H1 (cell line): ENCODE measurements around the gene BCAS3. TPM values are rescaled to one million over a fixed set of nuclear protein-coding genes. Genes with fewer than 3 reads are reported as not detected.

ENCODE experiments used
- CTCF ChIA-PET: fragments of 300-600 bp; sonication (Branson Sonifier 250); formaldehyde crosslinking; loops from one replicate; lab custom pipeline; 2021; ENCODE audit not compliant: partially characterized antibody; lab: Charles Lee
- POLR2A ChIA-PET: fragments of 300-600 bp; sonication (Branson Sonifier 250); formaldehyde crosslinking; loops from one replicate; lab custom pipeline; 2021; ENCODE audit warnings: inconsistent platforms; ENCODE audit not compliant: partially characterized antibody; lab: Charles Lee
- DNase-seq, 2 experiments: peaks; one replicate each; pipeline versions ENCODE4 v3.0.0 to v3.0.0-alpha.2; 2010 to 2022; ENCODE audit warnings: low spot score in 2 of 2, low read depth in 1 of 2, mixed read lengths in 1 of 2
- FAIRE-seq: peaks from 2 replicates; lab custom pipeline; 2011; peaks lifted over from hg19 to GRCh38; lab: Jason Lieb, UNC
- H2AFZ ChIP-seq: 2 replicates; pipeline ENCODE4 v1.8.1; 2012; ENCODE audit warnings: low read length, inconsistent platforms
- H2AK5ac ChIP-seq: 2 replicates; pipeline ENCODE4 v1.6.1; 2013; ENCODE audit warnings: low read depth, low read length
- H2BK120ac ChIP-seq: replicated peaks from 2 replicates; pipeline ENCODE3; 2013; ENCODE audit warnings: low read depth, low read length, inconsistent platforms
- H2BK12ac ChIP-seq: 2 replicates; pipeline ENCODE4 v1.6.1; 2013; ENCODE audit warnings: low read depth, low read length
- H2BK15ac ChIP-seq: 2 replicates; pipeline ENCODE4 v1.6.1; 2013; ENCODE audit warnings: low read length
- H2BK20ac ChIP-seq: 2 replicates; pipeline ENCODE4 v1.6.1; 2013; ENCODE audit warnings: low read length
- H2BK5ac ChIP-seq: 2 replicates; pipeline ENCODE4 v1.6.1; 2013; ENCODE audit warnings: low read depth, low read length
- H3K14ac ChIP-seq: 2 replicates; pipeline ENCODE4 v1.6.1; 2013; ENCODE audit warnings: inconsistent platforms; ENCODE audit not compliant: insufficient read length
- H3K18ac ChIP-seq: 2 replicates; pipeline ENCODE4 v1.6.1; 2013; ENCODE audit warnings: low read length; ENCODE audit errors: extremely low read depth
- H3K23ac ChIP-seq: 2 replicates; pipeline ENCODE4 v1.6.1; 2013; ENCODE audit warnings: inconsistent platforms; ENCODE audit not compliant: insufficient read length
- H3K23me2 ChIP-seq: 2 replicates; pipeline ENCODE4 v1.6.1; 2013; ENCODE audit warnings: low read depth, low read length
- H3K27ac ChIP-seq: 2 replicates; pipeline ENCODE4 v1.6.1; 2011; ENCODE audit warnings: low read depth, low read length, inconsistent platforms
- H3K27me3 ChIP-seq, 4 experiments: replicated peaks in 1 of 4; 1 replicate in 1 of 4; 2 replicates in 3 of 4; pipeline versions ENCODE4 v1.6.1 to v1.8.1; 2011 to 2013; ENCODE audit warnings: low read length in 3 of 4, mild to moderate bottlenecking in 3 of 4, inconsistent platforms in 2 of 4, mixed read lengths in 2 of 4, moderate library complexity in 1 of 4; ENCODE audit not compliant: control insufficient read depth in 3 of 4, insufficient read depth in 3 of 4; ENCODE audit errors: extremely low read depth in 1 of 4
- H3K36me3 ChIP-seq, 4 experiments: 2 replicates each; pipeline versions ENCODE4 v1.6.1 to v1.8.1; 2011 to 2013; ENCODE audit warnings: mild to moderate bottlenecking in 4 of 4, low read length in 3 of 4, moderate library complexity in 2 of 4, control low read depth in 1 of 4, inconsistent platforms in 1 of 4; ENCODE audit not compliant: insufficient read depth in 4 of 4, control insufficient read depth in 2 of 4
- H3K4ac ChIP-seq: replicated peaks from 2 replicates; pipeline ENCODE3; 2013; ENCODE audit warnings: low read length, low read depth, mixed read lengths, inconsistent platforms; ENCODE audit not compliant: insufficient read length
- H3K4me1 ChIP-seq, 4 experiments: replicated peaks in 1 of 4; 1 replicate in 1 of 4; 2 replicates in 3 of 4; pipeline versions ENCODE4 v1.6.1 to v1.8.1; 2011 to 2013; ENCODE audit warnings: low read length in 3 of 4, inconsistent platforms in 2 of 4, mixed read lengths in 1 of 4; ENCODE audit not compliant: insufficient read depth in 4 of 4, control insufficient read depth in 3 of 4
- H3K4me2 ChIP-seq, 2 experiments: 2 replicates each; pipeline versions ENCODE4 v1.6.1 to v1.8.1; 2011 to 2013; ENCODE audit warnings: low read depth in 2 of 2, low read length in 2 of 2, control low read depth in 1 of 2, inconsistent platforms in 1 of 2, mild to moderate bottlenecking in 1 of 2; ENCODE audit not compliant: insufficient read depth in 1 of 2
- H3K4me3 ChIP-seq, 4 experiments: fragments of 200-600, 300-600 bp in 1 of 4; sonication (generic), shearing (Covaris generic), sonication (Bioruptor Twin) in 1 of 4; 2 replicates each; pipeline versions ENCODE4 v1.5.1 to v1.8.1; 2011 to 2016; ENCODE audit warnings: low read length in 4 of 4, low read depth in 3 of 4, control low read depth in 2 of 4, inconsistent platforms in 2 of 4, mild to moderate bottlenecking in 2 of 4, mixed read lengths in 1 of 4, moderate library complexity in 1 of 4; ENCODE audit not compliant: insufficient read depth in 2 of 4; ENCODE audit errors: extremely low read depth in 1 of 4
- H3K56ac ChIP-seq: replicated peaks from 2 replicates; pipeline ENCODE3; 2013; ENCODE audit warnings: low read depth, mild to moderate bottlenecking, mixed read lengths, low read length, inconsistent platforms; ENCODE audit not compliant: insufficient read length
- H3K79me1 ChIP-seq: 2 replicates; pipeline ENCODE4 v1.6.1; 2013; ENCODE audit warnings: low read depth, low read length, control low read depth
- H3K79me2 ChIP-seq, 2 experiments: 2 replicates each; pipeline versions ENCODE4 v1.6.1 to v1.8.1; 2012 to 2013; ENCODE audit warnings: low read length in 2 of 2, mild to moderate bottlenecking in 2 of 2, inconsistent platforms in 1 of 2; ENCODE audit not compliant: insufficient read depth in 2 of 2, control insufficient read depth in 1 of 2
- H3K9ac ChIP-seq, 4 experiments: replicated peaks in 1 of 4; 1 replicate in 1 of 4; 2 replicates in 3 of 4; pipeline versions ENCODE4 v1.6.1 to v1.8.1; 2011 to 2013; ENCODE audit warnings: low read depth in 3 of 4, low read length in 3 of 4, control low read depth in 2 of 4, mild to moderate bottlenecking in 2 of 4, moderate library complexity in 2 of 4, inconsistent platforms in 1 of 4; ENCODE audit errors: extremely low read depth in 1 of 4
- H3K9me3 ChIP-seq, 2 experiments: 2 replicates each; pipeline versions ENCODE4 v1.6.1 to v1.8.1; 2012 to 2013; ENCODE audit warnings: mild to moderate bottlenecking in 2 of 2, moderate library complexity in 2 of 2, control low read depth in 1 of 2, inconsistent platforms in 1 of 2, low read depth in 1 of 2, low read length in 1 of 2, mixed read lengths in 1 of 2; ENCODE audit not compliant: insufficient read depth in 2 of 2
- H4K20me1 ChIP-seq, 2 experiments: replicated peaks in 1 of 2; 2 replicates each; pipeline versions ENCODE3 to v1.8.1; 2011 to 2013; ENCODE audit warnings: inconsistent platforms in 2 of 2, low read length in 2 of 2, mild to moderate bottlenecking in 1 of 2; ENCODE audit not compliant: insufficient read depth in 2 of 2, control insufficient read depth in 1 of 2
- H4K5ac ChIP-seq: 2 replicates; pipeline ENCODE4 v1.6.1; 2013; ENCODE audit warnings: low read length, low read depth, mixed read lengths, inconsistent platforms; ENCODE audit not compliant: insufficient read length
- H4K8ac ChIP-seq: 2 replicates; pipeline ENCODE4 v1.8.0; 2013; ENCODE audit warnings: mild to moderate bottlenecking, moderate library complexity, low read length, inconsistent platforms; ENCODE audit not compliant: insufficient read depth; ENCODE audit errors: extremely low read depth
- H4K91ac ChIP-seq: replicated peaks from 2 replicates; pipeline ENCODE3; 2013; ENCODE audit warnings: low read length, mixed read lengths, inconsistent platforms; ENCODE audit not compliant: insufficient read length
- ATF3 ChIP-seq: IDR thresholded peaks from 2 replicates; pipeline ENCODE4 v1.6.1; 2011; ENCODE audit warnings: low read depth, mild to moderate bottlenecking, low read length; ENCODE audit not compliant: insufficient read depth
- CBX5 ChIP-seq: fragments of 300-800, 300-1000 bp; sonication (generic); IDR thresholded peaks from 2 replicates; pipeline ENCODE4 v1.7.1; 2016; ENCODE audit warnings: antibody characterized with exemption, low read length, low read depth
- whole genome bisulfite sequencing, 2 experiments: shearing (Covaris generic) in 1 of 2; methylation state at CpG; one replicate each; pipeline versions ENCODE4 v1.1.6 to v1.1.7; 2013 to 2015; ENCODE audit warnings: low lambda C conversion rate in 2 of 2, mixed read lengths in 2 of 2, inconsistent platforms in 1 of 2, low coverage in 1 of 2, missing lambda C conversion rate in 1 of 2; ENCODE audit not compliant: insufficient replicate concordance in 2 of 2, insufficient coverage in 1 of 2, insufficient read length in 1 of 2; ENCODE audit errors: extremely low coverage in 1 of 2, missing lambda C conversion rate in 1 of 2; 5-methylcytosine and 5-hydroxymethylcytosine counted together
- polyA plus RNA-seq, 7 experiments: library from polyadenylated mRNA; depleted of rRNA in 3 of 7; stranded (reverse) in 5 of 7; unstranded in 2 of 7; fragments of >200 nt in 5 of 7; fragments of 200-250 nt in 2 of 7; gene quantifications; 1 replicate in 5 of 7; 2 replicates in 1 of 7; 4 replicates in 1 of 7; pipeline versions ENCODE4 v1.2.1 to v1.2.3, GENCODE V29; 2011 to 2013; ENCODE audit warnings: missing spikeins in 2 of 7, mixed read lengths in 2 of 7
- total RNA-seq: library from RNA; stranded (reverse); fragmentation: NEBNext Ultra II Directional; extraction: Animal tissue kit (Norgen Biotek cat#: 25700); gene quantifications from 2 replicates; pipeline ENCODE4 v1.2.1, GENCODE V29; 2021

Gene BCAS3
- total and polyA plus RNA-seq, 2 of the 8 experiments (the other 6 are each of a cell fraction or from before 2014, with no cell fraction given): 9.9 to 13.3 TPM

DNA sequence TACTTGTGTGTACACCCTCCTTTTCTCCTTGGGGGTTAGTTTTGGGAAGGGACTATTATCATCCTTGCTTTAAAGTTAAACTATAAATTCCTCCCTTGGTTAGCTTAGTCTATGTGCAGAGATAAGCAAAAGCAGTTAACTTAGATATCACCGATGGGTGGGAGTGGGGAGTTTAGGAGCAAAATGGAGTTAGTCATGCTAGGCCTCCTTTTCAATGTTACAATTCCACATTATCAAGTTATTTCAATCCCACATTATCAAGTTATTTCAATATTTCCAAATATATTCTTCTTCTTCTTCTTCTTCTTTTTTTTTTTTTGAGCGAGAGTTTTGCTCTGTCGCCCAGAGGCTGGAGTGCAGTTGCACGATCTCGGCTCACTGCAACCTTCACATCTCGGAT, 1.7 kb upstream of the BCAS3 start:
- peaks cover 0 to 2% (median 0%) of the 10 kb centered on the region in 4 experiments; a peak in 4 of 7 replicates for H3K4me1 ChIP-seq
- H2BK15ac ChIP-seq: no peak overlapping the region
- no peak overlapping the region for H4K5ac ChIP-seq
- no peak overlapping the region for H2BK120ac ChIP-seq
- no peaks in the 10 kb centered on the region; the same call in 1 of the 2 replicates for H3K23me2 ChIP-seq
- H3K79me2 ChIP-seq: no peaks in the 10 kb centered on the region
- no peaks in the 10 kb centered on the region for H3K36me3 ChIP-seq
- no peak overlapping the region; a peak in 1 of 4 replicates for H3K4me2 ChIP-seq
- H2BK20ac ChIP-seq: no peak overlapping the region
- no peak overlapping the region for H3K18ac ChIP-seq
- H3K9me3 ChIP-seq: no peaks in the 10 kb centered on the region
- H3K27ac ChIP-seq: no peak overlapping the region
- H3K23ac ChIP-seq: no peak overlapping the region
- no peak overlapping the region for H3K56ac ChIP-seq
- no peak overlapping the region for H3K4me3 ChIP-seq
- H2AK5ac ChIP-seq: no peak overlapping the region
- no peak overlapping the region for H4K8ac ChIP-seq
- no peak overlapping the region for H3K9ac ChIP-seq
- TF ChIP-seq ATF3: no peak
- no peak for TF ChIP-seq CBX5
- no peaks in the 10 kb centered on the region for H3K27me3 ChIP-seq
- no peaks in the 10 kb centered on the region for H3K79me1 ChIP-seq
- no peak overlapping the region for H3K14ac ChIP-seq
- H4K20me1 ChIP-seq: no peaks in the 10 kb centered on the region
- no peak overlapping the region for H4K91ac ChIP-seq
- WGBS, 2 experiments: 87% methylated on average over 4 of the region's 6 CpGs; no CpG with 5 or more reads in 1 of the 2 experiments
- no peak overlapping the region for H2BK12ac ChIP-seq
- no peak for FAIRE-seq
- no peak overlapping the region for H3K4ac ChIP-seq
- POLR2A ChIA-PET: no interaction called here
- DNase-seq: no peak
- no peak overlapping the region for H2AFZ ChIP-seq
- CTCF ChIA-PET: interaction anchor here (1.5 kb wide), 1 partner anchor 255 kb away, joined by 3 read pairs; no protein-coding TSS in a partner anchor
- H2BK5ac ChIP-seq: no peak overlapping the region
